Activated CD8-positive, alpha-beta memory T cell treated with anti-CD3 and anti-CD28 coated beads, Interleukin-2, amount 50 U/mL, for 1 hour (primary cell): ENCODE results near the gene TULP4.

Source experiments
- DNase-seq: peaks from one replicate; pipeline ENCODE4 v3.0.0-alpha.2; 2020; ENCODE audit errors: extremely low read depth

The TULP4 gene

DNA sequence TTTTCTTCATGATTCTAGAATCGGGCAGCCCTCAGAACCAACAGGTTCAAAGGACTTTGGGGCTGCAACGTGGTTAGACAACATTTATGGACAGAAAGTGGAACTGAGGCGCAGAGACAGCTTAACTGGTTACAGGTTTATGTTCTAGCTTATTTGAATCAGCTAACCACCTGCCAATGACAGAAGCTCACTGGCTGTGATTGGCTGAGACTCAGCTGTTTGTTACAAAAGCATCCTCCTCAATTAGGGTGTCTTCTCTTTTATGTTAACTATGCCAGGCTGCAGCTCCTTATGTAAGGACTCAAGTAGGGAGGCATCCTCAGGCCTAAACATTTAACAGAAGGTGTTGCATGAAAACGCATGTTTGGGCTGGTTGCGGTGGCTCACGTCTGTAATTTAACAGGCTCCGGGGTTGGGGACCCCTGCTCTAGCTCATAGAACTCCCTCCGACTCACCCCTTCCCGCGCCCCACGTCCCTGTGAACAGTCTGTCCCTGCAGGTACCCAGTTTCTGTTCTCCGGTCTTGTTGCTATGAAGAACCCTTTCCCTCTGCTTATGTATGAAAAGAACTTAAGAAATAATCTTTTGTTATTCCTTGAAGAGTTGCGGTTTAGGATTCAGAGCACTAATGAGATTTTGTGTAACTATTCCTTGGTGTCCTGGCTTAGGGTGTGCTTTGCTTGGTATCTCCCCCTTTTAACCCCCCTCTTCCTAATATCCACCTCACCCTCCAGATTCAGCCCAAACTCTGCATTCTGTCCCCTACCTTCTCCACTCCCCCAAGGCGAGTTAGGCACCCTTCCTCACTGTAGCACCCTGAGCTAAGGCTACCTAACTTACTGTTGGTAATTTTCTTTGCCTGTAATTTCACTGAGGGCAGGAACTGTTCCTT is 246.4 kb downstream of the TULP4 start:
- DNase-seq, result no peak

DNA sequence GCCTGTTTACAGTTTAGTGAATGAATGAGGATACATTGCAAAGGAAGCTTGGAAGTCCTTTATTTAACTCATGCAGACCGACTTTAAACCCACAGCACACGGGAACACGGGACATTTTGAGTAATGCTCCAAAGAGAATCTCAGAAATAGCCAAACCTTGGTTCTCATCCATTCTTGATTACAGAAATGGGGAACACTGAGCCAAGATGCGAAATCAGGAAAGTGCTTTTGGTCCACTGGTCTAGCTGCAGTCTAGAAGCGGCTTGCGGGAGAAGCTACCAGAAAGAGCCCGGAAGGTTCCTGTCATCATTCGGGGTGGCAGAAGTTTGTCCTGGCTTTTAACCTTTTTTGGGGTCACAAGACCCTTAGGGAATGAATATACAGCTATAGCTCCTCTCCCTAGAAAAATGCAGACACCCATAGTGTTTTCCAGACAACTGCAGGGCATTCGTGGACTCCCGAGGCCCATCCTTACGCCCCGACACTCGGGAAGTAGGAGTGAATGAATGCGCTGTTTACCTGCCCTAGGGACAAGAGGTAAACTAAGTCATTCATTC is 247.2 kb downstream of the TULP4 start:
- DNase-seq, result no peak

DNA sequence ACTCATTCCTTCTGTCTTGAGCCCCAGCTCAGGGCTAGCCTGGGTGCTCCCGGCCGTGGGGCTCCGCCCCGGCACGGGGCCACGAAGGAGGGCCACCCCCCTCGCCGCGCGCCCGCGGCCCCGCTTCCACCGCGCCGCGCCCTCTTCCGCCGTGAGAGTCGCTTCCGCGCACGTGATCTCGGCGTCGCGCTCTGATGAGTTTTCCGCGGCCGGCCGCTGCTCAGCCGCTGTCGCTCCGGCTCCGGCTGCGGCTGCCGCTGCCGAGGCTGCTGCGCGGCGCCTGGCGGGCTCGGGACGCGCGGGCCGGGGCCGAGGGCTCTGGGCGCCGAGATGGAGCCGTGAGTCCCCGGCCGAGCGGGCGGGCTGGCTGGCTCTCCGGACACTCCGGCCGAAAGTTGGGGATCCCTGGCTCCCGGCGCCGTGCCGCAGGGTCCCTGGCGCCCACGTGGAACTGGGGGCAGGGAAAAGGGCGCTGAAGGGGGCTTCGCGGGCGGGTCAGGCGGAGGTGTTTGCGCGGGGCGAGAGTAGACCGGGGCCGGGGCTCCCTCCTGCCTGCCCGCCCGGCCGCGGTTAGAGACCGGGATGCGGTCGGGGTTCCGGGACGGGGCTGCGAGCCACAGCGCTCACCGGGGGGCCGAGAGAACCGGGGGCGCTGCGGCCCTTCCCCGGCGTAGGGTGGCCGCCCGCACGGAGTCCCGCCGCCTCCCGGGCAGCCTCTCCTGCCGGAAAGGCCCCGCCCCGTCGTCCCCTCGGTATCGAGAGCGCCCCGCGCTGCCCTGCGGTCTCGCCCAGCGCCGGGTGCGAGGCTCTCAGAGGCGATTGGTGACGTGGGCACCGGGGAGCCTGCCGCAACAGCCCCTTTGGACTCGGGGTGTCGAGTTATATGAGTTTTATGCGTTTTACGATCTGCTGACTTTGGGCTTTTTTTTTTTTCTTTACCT is 247.9 kb downstream of the TULP4 start, which contains the start of gene TMEM181:
Gene TMEM181 (plus strand): TSS at position 197 of the 941 bp plus-strand sequence. CDS start 134 bp downstream, at position 331.
- DNase-seq, result peak; percentile 36

DNA sequence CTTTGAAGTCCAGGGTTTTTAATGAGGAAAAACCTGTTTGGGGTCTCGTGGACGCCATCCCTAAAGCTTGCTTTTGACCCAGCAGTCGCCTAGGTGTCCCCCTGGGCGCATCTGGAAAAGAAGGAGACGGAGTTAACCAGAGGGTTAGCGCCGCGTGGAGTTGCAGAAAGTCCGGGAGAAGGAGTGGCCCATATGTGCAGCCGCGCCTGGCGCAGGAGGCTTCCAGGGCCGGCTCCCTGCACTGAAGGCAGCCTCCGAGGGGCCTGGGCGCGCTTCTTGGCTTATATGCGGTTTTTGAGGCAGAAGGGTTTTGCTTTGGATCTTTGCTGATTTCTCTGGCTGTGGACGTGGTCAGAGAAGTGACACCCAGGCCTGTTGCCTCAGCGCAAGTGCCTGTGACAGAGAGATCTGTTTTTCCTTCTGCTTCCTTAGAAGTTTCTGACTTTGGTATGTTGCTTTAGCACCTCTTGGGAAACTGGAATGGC is 248.6 kb downstream of the TULP4 start:
- DNase-seq, result no peak
